H1 (cell line): ENCODE data around the gene EGFR. TPM values are rescaled to one million over a fixed set of nuclear protein-coding genes. Genes with fewer than 3 reads are reported as not detected.

Experiments
- BACH1 ChIP-seq: IDR thresholded peaks from 2 replicates; pipeline ENCODE4 v1.6.1; 2012; ENCODE audit warnings: low read length, improper control_type of control experiment
- CEBPB ChIP-seq: IDR thresholded peaks from 2 replicates; pipeline ENCODE4 v1.6.1; 2012; ENCODE audit warnings: low read depth, low read length
- CHD7 ChIP-seq: fragments of 300-600 bp; sonication (generic); IDR thresholded peaks from 2 replicates; pipeline ENCODE4 v1.7.1; 2012; ENCODE audit warnings: low read length, moderate library complexity, mild to moderate bottlenecking, inconsistent platforms; ENCODE audit not compliant: insufficient replicate concordance
- JUN ChIP-seq: IDR thresholded peaks from 2 replicates; pipeline ENCODE4 v1.6.1; 2011; ENCODE audit warnings: low read depth, mild to moderate bottlenecking, improper control_type of control experiment, low read length
- NRF1 ChIP-seq: IDR thresholded peaks from 2 replicates; pipeline ENCODE4 v1.6.1; 2011; ENCODE audit warnings: mild to moderate bottlenecking, low read depth, low read length, improper control_type of control experiment
- POU5F1 ChIP-seq: IDR thresholded peaks from 2 replicates; pipeline ENCODE4 v1.6.1; 2011; ENCODE audit warnings: low read depth, mild to moderate bottlenecking, low read length, moderate library complexity
- SIN3A ChIP-seq, 2 experiments: IDR thresholded peaks in 1 of 2; conservative IDR thresholded peaks in 1 of 2; 2 replicates each; pipeline ENCODE4 v1.6.1; 2011 to 2012; ENCODE audit warnings: low read length in 2 of 2, improper control_type of control experiment in 1 of 2, low read depth in 1 of 2, mild to moderate bottlenecking in 1 of 2
- SP1 ChIP-seq: IDR thresholded peaks from 2 replicates; pipeline ENCODE4 v1.6.1; 2011; ENCODE audit warnings: low read depth, low read length
- polyA plus RNA-seq, 7 experiments: library from polyadenylated mRNA; depleted of rRNA in 3 of 7; stranded (reverse) in 5 of 7; unstranded in 2 of 7; fragments of >200 nt in 5 of 7; fragments of 200-250 nt in 2 of 7; gene quantifications; 1 replicate in 5 of 7; 2 replicates in 1 of 7; 4 replicates in 1 of 7; pipeline versions ENCODE4 v1.2.1 to v1.2.3, GENCODE V29; 2011 to 2013; ENCODE audit warnings: missing spikeins in 2 of 7, mixed read lengths in 2 of 7
- total RNA-seq: library from RNA; stranded (reverse); fragmentation: NEBNext Ultra II Directional; extraction: Animal tissue kit (Norgen Biotek cat#: 25700); gene quantifications from 2 replicates; pipeline ENCODE4 v1.2.1, GENCODE V29; 2021

The EGFR gene
- total and polyA plus RNA-seq, 2 of the 8 experiments (the other 6 are each of a cell fraction or from before 2014, with no cell fraction given), result 1.9 to 5.8 TPM

DNA sequence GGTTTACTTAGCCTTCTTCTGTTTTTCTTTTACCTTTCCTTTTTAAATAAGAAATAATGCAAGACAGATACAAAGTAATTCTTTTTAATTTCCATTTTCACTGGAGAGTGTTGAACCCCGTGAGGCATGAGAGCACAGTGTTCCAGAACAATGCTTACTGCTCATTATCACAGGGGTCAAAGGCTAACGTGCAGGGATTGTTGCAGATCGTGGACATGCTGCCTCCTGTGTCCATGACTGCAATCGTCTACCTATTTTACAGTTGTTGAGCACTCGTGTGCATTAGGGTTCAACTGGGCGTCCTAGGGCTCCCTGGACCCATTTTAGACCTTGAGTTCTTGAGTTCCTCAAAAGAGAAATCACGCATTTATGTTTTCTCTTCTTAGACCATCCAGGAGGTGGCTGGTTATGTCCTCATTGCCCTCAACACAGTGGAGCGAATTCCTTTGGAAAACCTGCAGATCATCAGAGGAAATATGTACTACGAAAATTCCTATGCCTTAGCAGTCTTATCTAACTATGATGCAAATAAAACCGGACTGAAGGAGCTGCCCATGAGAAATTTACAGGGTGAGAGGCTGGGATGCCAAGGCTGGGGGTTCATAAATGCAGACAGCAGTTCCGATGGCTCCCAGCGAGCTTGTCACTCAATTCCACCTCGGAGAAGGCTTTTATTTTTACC is 124.2 kb downstream of the EGFR start (continued):
- TF ChIP-seq CHD7 (no peak), BACH1 (no peak), POU5F1 (no peak), CEBPB (no peak), NRF1 (no peak), SP1 (no peak), JUN (no peak), SIN3A (conservative IDR thresholded peaks at IDR 0.05 in 1 of 2, IDR thresholded peaks at IDR 0.05 in 1 of 2; ENCODE audit: low read depth in 1 of 2, low read length in 2 of 2) (no peak)
- TF ChIP-seq, all 59 proteins: peak for 0
